HG03025 (cell line): Measurements from ENCODE around the gene MTOR.
"Not testable (repeated sequence)": the region's sequence is repeated elsewhere in the genome, so short reads cannot be mapped to it uniquely, and the experiment has no call there.

Source experiments
- ATAC-seq: cut with Tn5 transposase; IDR thresholded peaks from one replicate; pipeline ENCODE4 v1.9.1; 2021; ENCODE audit warnings: mild to moderate bottlenecking, moderate library complexity; ENCODE audit not compliant: unreplicated experiment, low FRiP score

The MTOR gene

GRCh38 chr1:11129649-11130390, 132.5 kb downstream of the MTOR start:
- no peak for ATAC-seq

GRCh38 chr1:11126569-11126968, 135.8 kb downstream of the MTOR start:
- no peak for ATAC-seq

GRCh38 chr1:11125931-11126330, 136.4 kb downstream of the MTOR start:
- no peak for ATAC-seq

GRCh38 chr1:11124965-11125364, 137.4 kb downstream of the MTOR start:
- no peak for ATAC-seq

DNA sequence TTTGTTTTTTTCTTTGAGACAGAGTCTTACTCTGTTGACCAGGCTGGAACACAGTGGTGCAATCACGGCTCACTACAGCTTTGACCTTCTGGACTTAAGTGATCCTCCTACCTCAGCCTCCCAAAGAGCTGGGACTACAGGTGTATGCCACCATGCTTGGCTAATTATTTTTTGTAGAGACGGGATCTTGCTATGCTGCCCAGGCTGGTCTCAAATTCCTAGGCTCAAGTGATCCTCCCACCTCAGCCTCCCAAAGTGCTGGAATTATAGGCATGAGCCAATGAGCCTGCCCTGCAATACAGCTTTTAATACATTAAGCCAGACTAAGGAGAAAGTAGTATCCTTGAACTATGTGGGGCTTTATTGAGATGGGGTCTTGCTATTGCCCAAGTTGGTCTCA, 146.0 kb downstream of the MTOR start:
- no peak for ATAC-seq

DNA sequence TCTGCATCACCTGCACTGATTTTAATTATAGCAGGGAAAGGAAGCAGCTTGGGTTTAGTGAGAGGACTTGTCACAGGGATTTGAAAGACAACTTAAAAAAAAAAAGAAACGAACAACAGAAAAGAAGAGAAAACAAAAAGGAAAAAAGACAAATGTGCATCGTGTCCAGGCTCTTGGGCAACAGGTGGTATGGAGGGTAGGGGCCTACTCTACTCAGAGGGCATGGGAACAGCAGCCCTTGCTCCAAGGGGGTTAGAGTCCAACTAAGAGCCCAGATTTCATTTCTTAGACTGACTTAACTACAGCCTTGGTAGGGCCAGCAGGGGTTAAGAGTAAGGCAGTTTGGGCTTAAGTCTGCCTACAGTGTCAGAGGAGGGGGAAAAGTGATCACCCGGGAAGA, 147.4 kb downstream of the MTOR start:
- no peak for ATAC-seq

DNA sequence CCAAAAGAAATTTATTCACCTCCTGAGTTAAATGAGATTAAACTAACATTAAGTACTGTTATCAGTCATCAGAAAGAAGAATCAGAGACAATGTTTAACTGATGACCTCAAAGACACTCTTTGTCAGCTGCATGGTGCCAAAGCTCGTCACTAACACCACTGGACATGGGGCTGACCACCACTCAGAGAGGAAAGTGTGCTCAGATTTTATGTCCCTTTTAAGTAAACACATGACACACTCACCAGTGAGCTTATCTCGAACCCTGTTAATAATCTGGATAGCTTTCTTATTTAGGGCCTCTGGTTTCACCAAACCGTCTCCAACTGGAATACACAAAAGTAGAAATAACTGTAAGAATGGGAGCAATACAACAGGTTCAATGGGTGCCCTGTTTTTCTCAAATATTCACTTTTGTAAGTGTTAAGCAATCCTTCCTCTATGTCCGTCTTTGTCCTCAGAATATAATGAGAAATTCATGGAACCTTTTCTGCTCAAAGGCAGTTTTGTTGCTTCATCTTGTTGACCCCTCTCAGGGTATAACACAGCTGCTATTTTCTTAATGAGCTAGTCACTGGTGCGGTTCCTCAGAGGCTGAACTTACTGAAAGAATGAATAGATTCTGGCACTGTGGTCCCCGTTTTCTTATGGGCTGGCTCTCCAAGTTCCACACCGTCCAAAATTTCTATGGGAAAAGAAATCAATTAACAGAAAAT, 153.1 kb downstream of the MTOR start:
- ATAC-seq: no peak

GRCh38 chr1:11107599-11107998, 154.8 kb downstream of the MTOR start:
- ATAC-seq: no peak

DNA sequence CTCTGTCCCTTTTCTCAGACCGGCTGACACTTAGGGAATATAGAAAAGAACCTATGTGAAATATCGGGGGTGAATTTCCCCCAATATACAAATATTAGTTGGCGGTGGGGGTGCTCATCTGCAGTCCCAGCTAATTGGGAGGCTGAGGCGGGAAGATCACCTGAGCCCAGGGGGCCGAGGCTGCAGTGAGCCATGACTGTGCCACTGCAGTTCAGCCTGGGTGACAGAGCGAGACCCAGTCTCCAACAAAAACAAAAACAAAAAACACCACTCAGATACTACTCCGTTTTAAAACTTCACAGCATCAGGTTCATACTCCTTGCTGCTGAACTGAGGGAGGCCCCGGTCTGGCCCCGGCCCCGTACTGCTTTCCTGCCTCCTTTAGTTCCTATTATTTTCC, 156.8 kb downstream of the MTOR start:
- no peak for ATAC-seq

DNA sequence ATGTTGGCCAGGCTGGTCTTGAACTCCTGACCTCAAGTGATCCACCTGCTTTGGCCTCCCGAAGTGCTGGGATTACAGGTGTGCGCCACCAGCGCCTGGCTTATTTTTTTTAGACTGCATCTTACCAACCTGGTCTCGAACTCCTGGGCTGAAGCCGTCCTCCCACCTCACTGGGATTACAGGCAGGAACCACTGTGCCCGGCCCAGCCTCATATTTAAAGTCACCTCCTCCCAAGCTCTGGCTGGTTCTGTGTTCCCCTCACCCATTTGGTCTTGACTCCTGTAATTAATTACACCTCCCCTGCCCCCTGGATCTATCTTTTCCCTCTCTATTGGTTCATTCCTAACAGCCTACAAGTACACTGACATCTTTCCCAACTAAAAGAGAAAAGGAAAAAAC, 161.0 kb downstream of the MTOR start:
- ATAC-seq: no peak

DNA sequence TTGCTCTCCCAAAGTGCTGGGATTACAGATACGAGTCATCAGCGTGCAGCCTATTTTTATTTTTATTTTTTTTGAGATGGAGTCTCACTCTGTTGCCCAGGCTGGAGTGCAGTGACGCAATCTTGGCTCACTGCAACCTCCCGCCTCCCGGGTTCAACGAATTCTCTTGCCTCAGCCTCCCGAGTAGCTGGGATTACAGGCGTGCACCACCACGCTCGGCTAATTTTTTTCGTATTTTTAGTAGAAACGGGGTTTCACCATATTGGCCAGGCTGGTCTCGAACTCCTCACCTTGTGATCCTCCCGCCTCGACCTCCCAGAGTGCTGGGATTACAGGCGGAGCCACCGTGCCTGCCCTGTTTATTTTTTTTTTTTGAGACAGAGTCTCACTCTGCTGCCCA, 161.5 kb downstream of the MTOR start:
- not testable (repeated sequence) for ATAC-seq

DNA sequence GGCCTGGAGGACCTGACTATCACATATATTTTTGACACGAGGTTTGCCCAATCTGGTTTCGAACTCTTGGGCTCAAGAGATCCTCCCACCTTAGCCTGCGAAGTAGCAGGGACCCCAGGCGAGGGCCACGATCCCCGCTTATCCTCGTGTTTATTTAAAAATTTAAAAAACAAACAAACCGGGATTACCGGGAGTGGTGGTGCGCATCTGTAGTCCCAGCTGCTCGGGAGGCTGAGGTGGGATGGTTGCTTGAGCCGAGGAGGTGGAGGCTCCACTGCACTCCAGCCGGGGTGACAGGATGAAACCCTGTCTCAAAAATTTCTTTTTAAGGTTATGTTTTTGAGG, 162.2 kb downstream of the MTOR start:
- no peak for ATAC-seq

DNA sequence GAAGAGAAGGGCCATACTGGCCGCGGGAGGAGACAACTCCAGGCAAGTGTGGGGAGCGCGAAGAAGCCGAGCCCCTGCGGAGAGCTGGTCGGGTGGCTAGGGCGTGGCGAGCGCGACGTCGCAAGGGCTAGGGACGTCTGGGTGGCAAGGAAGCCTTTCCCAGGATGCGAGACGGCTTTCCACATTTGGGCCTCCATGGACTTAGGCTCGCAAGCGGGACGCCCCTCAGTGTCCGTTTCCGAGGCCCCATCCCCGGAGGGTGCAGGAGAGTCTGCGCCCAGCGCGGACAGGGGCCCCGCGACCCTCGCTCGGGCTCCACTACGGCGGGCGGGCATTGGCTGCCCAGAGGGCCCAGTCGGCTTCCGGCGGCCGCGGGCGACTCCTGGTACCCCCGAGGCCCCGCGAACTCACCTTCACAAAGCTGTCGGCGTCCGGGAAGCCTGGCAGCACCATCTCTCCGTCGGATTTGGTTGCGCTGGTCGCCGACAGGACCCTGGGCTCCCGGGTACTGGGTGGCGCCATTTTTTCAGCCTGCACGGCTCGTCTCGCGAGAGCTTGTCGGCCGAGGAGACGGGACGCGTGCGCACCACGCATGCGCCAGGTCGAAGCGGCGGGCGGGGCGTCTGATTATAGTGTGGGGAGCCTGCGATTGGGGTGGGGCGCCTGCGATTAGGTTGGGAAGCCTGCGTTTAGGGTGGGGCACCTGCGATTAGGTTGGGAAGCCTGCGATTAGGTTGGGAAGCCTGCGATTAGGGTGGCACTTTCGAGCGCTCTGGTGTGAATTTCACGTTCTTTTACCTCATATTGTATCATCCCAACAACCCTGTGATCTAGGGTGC, 162.8 kb downstream of the MTOR start, which contains the start of gene EXOSC10:
TSS of gene EXOSC10 (minus strand) at position 560 of the 839 bp plus-strand sequence. CDS start at position 522, 38 bp downstream.
- ATAC-seq: peak; percentile 88

DNA sequence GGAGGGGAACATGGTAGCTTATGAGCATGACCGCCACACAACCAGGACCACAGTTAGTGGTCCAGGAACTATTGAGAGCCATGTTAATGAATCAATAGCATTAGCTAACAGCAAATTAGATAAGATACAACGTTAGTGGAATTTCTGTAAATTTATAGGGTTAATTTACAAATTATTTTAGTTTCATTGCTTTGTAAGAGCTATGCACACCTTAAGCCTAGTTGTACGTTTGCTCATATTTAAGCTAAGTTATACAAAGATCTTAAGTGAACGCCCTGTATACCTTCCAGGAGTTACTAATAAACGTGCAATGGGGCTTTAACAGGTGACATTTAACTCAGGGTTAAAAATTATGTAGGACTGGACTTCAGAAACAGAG, 163.4 kb downstream of the MTOR start:
- ATAC-seq: no peak

- ATAC-seq: not testable (repeated sequence)
These were observed 178.6 kb downstream of the MTOR start for GRCh38 chr1:11083784-11084183.

DNA sequence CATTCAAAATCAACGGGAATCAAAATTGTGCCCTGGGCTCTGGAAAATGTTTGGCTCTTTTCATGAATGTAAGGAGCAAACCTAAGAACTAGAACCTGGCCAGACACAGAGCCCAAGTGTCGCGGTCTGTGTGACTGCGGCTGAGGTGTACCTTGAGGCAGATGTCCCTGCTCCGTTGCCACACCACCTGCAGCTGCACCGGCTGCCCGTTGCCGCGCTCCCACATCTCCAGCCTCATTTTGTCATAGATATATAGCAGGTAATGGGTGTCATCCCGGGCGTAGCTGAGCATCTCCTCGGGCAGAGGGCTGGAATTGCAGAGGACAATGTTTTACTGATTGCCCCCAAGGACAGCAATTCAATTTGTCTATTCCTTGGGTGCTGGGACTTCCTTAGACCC, 181.4 kb downstream of the MTOR start:
- ATAC-seq: no peak

GRCh38 chr1:11078631-11079030, 183.7 kb downstream of the MTOR start:
- ATAC-seq: no peak

DNA sequence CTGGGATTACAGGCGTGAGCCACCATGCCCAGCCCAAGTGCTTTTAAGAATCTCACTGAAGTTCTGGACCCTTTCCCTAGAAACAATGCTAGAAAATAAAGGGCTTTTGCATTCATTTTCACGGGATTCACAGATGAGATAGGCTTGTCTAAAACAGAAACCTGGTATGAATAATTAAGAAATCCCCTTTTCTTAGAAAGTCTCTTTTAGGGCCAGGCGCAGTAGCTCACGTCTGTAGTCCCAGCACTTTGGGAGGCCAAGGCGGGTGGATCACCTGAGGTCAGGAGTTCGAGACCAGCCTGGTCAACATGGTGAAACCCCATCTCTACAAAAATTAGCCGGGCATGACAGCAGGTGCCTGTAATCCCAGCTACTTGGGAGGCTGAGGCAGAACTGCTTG, 189.0 kb downstream of the MTOR start:
- ATAC-seq: not testable (repeated sequence)

DNA sequence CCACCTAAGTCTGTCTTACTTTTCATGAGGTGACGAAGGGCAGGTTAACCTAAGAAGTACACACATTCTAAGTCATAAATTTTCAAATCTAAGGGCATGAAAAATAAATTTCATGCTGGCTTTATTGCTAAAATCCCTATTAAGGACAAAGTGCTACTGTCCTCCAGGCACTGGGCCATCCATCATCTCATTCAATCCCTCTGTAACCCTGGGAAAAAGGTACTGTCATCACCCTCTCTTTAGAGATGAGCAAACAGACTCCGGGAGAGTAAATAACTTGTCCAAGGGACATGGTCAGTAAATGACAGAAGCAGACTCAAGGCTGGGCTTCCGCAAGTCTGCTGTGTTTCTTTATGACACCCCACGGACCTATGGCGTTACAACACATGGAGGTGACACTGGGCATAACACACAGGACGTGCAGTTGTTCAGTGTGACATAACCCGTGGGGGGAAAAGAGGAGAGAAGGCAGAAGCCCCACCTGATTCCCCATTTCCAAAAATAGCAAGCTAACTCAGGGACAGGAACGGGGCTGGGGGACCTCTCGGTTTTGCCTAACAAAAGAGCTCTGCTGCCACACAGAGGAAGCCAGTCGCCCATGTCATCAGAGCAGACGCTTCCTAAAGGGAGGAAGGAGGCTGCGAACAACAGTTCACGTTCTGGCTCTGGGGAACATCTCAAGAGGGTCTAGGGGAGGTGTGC, 190.0 kb downstream of the MTOR start:
- no peak for ATAC-seq

GRCh38 chr1:11071463-11072215, 190.7 kb downstream of the MTOR start:
- ATAC-seq: no peak
